WTC11 (cell line): ENCODE measurements around the gene ZNF428. TPM values are rescaled to one million over a fixed set of nuclear protein-coding genes. Genes with fewer than 3 reads are reported as not detected.
A peak's percentile ranks its signal among the peaks of the same experiment; 100 is the strongest.

Experiments
- ATAC-seq: fragments of 200-7000 bp; cut with Tn5 transposase; 2 replicates; pipeline ENCODE4 v1.10.0; 2021; ENCODE audit warnings: mild to moderate bottlenecking, moderate library complexity
- CTCF ChIA-PET: fragments of 300-600 bp; sonication (Branson Sonifier 250); formaldehyde crosslinking; loops from one replicate; lab custom pipeline; 2021; ENCODE audit warnings: antibody characterized with exemption; lab: Charles Lee
- POLR2A ChIA-PET: fragments of 350-600 bp; sonication (Branson Sonifier 250); formaldehyde crosslinking; loops from one replicate; lab custom pipeline; 2021; ENCODE audit warnings: antibody characterized with exemption; lab: Charles Lee
- DNase-seq: peaks from one replicate; pipeline ENCODE4 v3.0.0; 2021; ENCODE audit warnings: low spot score
- H3K27ac Mint-ChIP-seq: 2 replicates; pipeline ENCODE4 v1.8.0; 2021; ENCODE audit warnings: mixed read lengths
- H3K27me3 Mint-ChIP-seq: 2 replicates; pipeline ENCODE4 v1.8.0; 2021; ENCODE audit warnings: low read depth, mild to moderate bottlenecking, moderate library complexity, mixed read lengths
- H3K36me3 Mint-ChIP-seq: 2 replicates; pipeline ENCODE4 v1.8.0; 2021; ENCODE audit warnings: mixed read lengths
- H3K4me1 Mint-ChIP-seq: 2 replicates; pipeline ENCODE4 v1.8.0; 2022; ENCODE audit warnings: mixed read lengths
- H3K4me3 Mint-ChIP-seq: 2 replicates; pipeline ENCODE4 v1.8.0; 2021; ENCODE audit warnings: mild to moderate bottlenecking, moderate library complexity, mixed read lengths
- H3K9me3 Mint-ChIP-seq: 2 replicates; pipeline ENCODE4 v1.8.0; 2021; ENCODE audit warnings: mixed read lengths
- CREM ChIP-seq: sonication (generic); formaldehyde crosslinking; IDR thresholded peaks from 2 replicates; pipeline ENCODE4 v1.8.1; 2022; ENCODE audit warnings: mild to moderate bottlenecking, missing genetic modification reagents, moderate library complexity
- CTCF ChIP-seq: fragments of 200-600 bp; IDR thresholded peaks from 2 replicates; pipeline ENCODE4 v1.8.0; 2022; ENCODE audit warnings: antibody characterized with exemption
- ESRRA ChIP-seq: sonication (generic); formaldehyde crosslinking; IDR thresholded peaks from 2 replicates; pipeline ENCODE4 v1.8.1; 2022; ENCODE audit warnings: mild to moderate bottlenecking, missing genetic modification reagents, borderline replicate concordance
- ETV6 ChIP-seq: sonication (generic); formaldehyde crosslinking; IDR thresholded peaks from 2 replicates; pipeline ENCODE4 v1.8.1; 2022; ENCODE audit warnings: mild to moderate bottlenecking, missing genetic modification reagents
- FOXJ3 ChIP-seq: sonication (generic); formaldehyde crosslinking; IDR thresholded peaks from 2 replicates; pipeline ENCODE4 v1.9.0; 2021; ENCODE audit warnings: missing genetic modification reagents, mild to moderate bottlenecking, borderline replicate concordance
- HMGA2 ChIP-seq: fragments of 250-450 bp; sonication (Bioruptor Pico); IDR thresholded peaks from 2 replicates; pipeline ENCODE4 v1.4.0; 2021; ENCODE audit warnings: mild to moderate bottlenecking, moderate library complexity
- IRF2 ChIP-seq: sonication (generic); formaldehyde crosslinking; IDR thresholded peaks from 2 replicates; pipeline ENCODE4 v1.8.0; 2022; ENCODE audit warnings: low read depth, missing genetic modification reagents, borderline replicate concordance
- NR3C1 ChIP-seq: sonication (generic); formaldehyde crosslinking; conservative IDR thresholded peaks from 2 replicates; pipeline ENCODE4 v1.8.1; 2023; ENCODE audit warnings: low read depth, mild to moderate bottlenecking, missing genetic modification reagents
- PRRX2 ChIP-seq: fragments of 250-450 bp; sonication (Bioruptor Pico); IDR thresholded peaks from 2 replicates; pipeline ENCODE4 v1.8.0; 2021; ENCODE audit warnings: mild to moderate bottlenecking
- RELA ChIP-seq: sonication (generic); formaldehyde crosslinking; IDR thresholded peaks from 2 replicates; pipeline ENCODE4 v1.8.1; 2022; ENCODE audit warnings: missing genetic modification reagents, mild to moderate bottlenecking, borderline replicate concordance
- SMAD4 ChIP-seq: sonication (generic); formaldehyde crosslinking; IDR thresholded peaks from 2 replicates; pipeline ENCODE4 v1.8.0; 2022; ENCODE audit warnings: mild to moderate bottlenecking, missing genetic modification reagents
- TEAD1 ChIP-seq: sonication (generic); formaldehyde crosslinking; IDR thresholded peaks from 2 replicates; pipeline ENCODE4 v1.8.0; 2022; ENCODE audit warnings: mild to moderate bottlenecking, missing genetic modification reagents
- TP53 ChIP-seq: sonication (generic); formaldehyde crosslinking; IDR thresholded peaks from 2 replicates; pipeline ENCODE4 v1.8.1; 2023; ENCODE audit warnings: mild to moderate bottlenecking, missing genetic modification reagents
- ZNF219 ChIP-seq: sonication (generic); formaldehyde crosslinking; IDR thresholded peaks from 2 replicates; pipeline ENCODE4 v1.8.0; 2023; ENCODE audit warnings: missing genetic modification reagents, mild to moderate bottlenecking, borderline replicate concordance
- ZNF281 ChIP-seq: sonication (generic); formaldehyde crosslinking; IDR thresholded peaks from 2 replicates; pipeline ENCODE4 v1.8.0; 2023; ENCODE audit warnings: mild to moderate bottlenecking, missing genetic modification reagents
- ZNF423 ChIP-seq: fragments of 250-450 bp; sonication (Bioruptor Pico); IDR thresholded peaks from 2 replicates; pipeline ENCODE4 v2.1.2; 2022; ENCODE audit warnings: mild to moderate bottlenecking, moderate library complexity
- ZNF671 ChIP-seq: fragments of 250-450 bp; sonication (Bioruptor Pico); IDR thresholded peaks from 2 replicates; pipeline ENCODE4 v1.8.0; 2021; ENCODE audit warnings: mild to moderate bottlenecking
- total RNA-seq: library from RNA; stranded (reverse); gene quantifications from 3 replicates; pipeline ENCODE4 v1.2.3, GENCODE V29; 2021
- TF ChIP-seq, protein P1 (sequence below): sonication (generic); formaldehyde crosslinking; IDR thresholded peaks from 2 replicates; pipeline ENCODE4 v1.8.1; 2022; ENCODE audit warnings: low read depth, mild to moderate bottlenecking, moderate library complexity, missing genetic modification reagents, borderline replicate concordance
- TF ChIP-seq, protein P2 (sequence below): fragments of 250-450 bp; sonication (Bioruptor Pico); conservative IDR thresholded peaks from 2 replicates; pipeline ENCODE4 v1.9.0; 2021; ENCODE audit warnings: mild to moderate bottlenecking

The ZNF428 gene
- total RNA-seq, 1 experiment from 2014 or later: 20.1 TPM

DNA sequence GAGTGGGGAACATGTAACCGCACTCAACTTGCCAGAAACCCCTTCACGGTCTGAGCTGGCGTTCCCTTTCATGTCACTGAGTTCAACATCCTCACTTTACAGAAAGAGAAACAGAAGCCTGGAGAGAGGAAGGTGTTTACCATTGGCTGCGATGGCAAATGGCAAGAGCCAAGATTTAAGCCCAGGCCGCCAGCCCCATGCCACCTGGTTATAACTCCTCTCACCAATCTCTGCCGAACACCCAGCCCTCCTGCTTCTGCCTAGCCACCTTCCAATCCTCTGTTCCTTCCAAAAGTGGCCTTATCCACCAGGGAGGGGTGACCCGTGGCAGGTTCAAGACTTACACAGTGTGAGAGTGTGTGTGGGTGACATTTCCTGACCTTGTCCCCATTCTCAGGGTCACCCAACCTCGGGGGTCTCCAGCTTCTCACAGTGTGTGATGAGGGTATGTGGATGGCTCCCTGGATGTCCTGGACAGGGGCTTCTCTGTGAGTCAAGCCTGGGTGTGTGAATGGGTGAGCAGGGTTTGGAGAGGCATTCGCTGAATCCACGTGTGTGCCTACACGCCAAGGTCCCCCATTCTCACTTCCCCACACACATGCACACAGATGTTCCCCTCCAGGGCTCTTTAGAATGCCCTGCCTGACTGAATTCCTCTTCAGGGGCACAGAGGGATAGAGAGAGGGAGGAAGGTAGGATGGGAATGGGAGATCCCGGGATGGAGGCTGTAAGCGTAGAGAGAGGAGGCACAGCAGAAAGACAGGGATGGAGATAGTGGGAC, 19.0 kb upstream of the ZNF428 start (continued):
- no peak for TF ChIP-seq PRRX2 (CRISPR knock-in tag)
- no peak for TF ChIP-seq HMGA2 (CRISPR knock-in tag)
- no peak for TF ChIP-seq NR3C1 (CRISPR knock-in tag)
- no peak for TF ChIP-seq ZNF219 (CRISPR knock-in tag)
- TF ChIP-seq ZNF281 (CRISPR knock-in tag): no peak
- no peak for TF ChIP-seq ZNF423 (CRISPR knock-in tag)

GRCh38 chr19:43636121-43636683, 16.8 kb upstream of the ZNF428 start:
- Mint-ChIP-seq H3K9me3 (no peaks in the 10 kb centered on the region), H3K4me1 (peaks cover 20% of the 10 kb centered on the region), H3K4me3 (peak overlapping the region; percentile 43)
- POLR2A ChIA-PET: interaction anchor here (0.6 kb wide), 1 partner anchor 42 kb away, joined by 4 read pairs; no protein-coding TSS in a partner anchor
- CTCF ChIA-PET: interaction anchor here (0.7 to 1.8 kb wide), 5 partner anchors 10 to 627 kb away, joined by 3 to 16 read pairs (median 4); no protein-coding TSS in a partner anchor
- peak; percentile 25 for ATAC-seq
- DNase-seq: peak; percentile 62
- TF ChIP-seq, protein P1, sequence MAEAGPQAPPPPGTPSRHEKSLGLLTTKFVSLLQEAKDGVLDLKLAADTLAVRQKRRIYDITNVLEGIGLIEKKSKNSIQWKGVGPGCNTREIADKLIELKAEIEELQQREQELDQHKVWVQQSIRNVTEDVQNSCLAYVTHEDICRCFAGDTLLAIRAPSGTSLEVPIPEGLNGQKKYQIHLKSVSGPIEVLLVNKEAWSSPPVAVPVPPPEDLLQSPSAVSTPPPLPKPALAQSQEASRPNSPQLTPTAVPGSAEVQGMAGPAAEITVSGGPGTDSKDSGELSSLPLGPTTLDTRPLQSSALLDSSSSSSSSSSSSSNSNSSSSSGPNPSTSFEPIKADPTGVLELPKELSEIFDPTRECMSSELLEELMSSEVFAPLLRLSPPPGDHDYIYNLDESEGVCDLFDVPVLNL: no peak
- TF ChIP-seq, protein P2, sequence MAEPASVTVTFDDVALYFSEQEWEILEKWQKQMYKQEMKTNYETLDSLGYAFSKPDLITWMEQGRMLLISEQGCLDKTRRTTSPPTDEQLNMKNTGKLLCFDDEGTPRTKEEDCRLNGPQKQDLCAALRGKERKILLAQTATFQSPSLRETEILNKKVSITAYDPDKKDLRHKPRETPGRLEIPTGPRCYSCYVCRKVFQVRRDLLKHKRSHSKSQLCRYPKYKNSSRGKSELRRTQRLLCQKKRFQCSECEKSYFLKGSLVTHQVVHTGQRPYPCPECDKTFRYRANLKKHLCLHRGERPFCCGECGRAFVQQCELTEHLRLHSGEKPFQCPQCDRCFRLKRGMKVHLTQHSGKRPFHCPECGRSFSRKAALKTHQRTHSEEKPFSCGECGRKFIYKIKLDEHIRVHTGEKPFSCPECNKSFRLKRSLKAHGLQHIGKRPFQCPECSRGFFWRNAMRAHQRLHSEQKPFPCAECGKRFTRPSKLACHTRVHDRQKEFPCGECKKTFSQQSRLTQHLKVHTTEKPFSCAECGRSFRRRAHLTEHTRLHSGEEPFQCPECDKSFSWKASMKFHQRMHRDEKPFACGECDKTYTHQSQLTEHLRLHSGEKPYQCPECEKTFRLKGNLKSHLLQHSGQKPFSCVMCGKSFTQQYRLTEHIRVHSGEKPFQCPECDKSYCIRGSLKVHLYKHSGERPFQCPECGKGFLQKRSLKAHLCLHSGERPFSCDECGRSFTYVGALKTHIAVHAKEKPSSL (CRISPR knock-in tag): no peak
- TF ChIP-seq CREM (CRISPR knock-in tag): no peak
- no peak for TF ChIP-seq ETV6 (CRISPR knock-in tag)
- TF ChIP-seq ESRRA: no peak
- no peak for TF ChIP-seq SMAD4 (CRISPR knock-in tag)
- no peak for TF ChIP-seq IRF2
- no peak for TF ChIP-seq ZNF423 (CRISPR knock-in tag)
- no peak for TF ChIP-seq CTCF
- TF ChIP-seq TP53 (CRISPR knock-in tag): no peak
- TF ChIP-seq RELA (CRISPR knock-in tag): no peak
- TF ChIP-seq ZNF671 (CRISPR knock-in tag): no peak
- TF ChIP-seq TEAD1: no peak
- no peak for TF ChIP-seq FOXJ3 (CRISPR knock-in tag)
- TF ChIP-seq, all 79 proteins: peak for 0
- Mint-ChIP-seq H3K27ac (no peak overlapping the region), H3K36me3 (no peaks in the 10 kb centered on the region), H3K27me3 (peaks cover 70% of the 10 kb centered on the region)
